B cell (primary cell): Measurements from ENCODE around the gene GZMM. TPM values are rescaled to one million over a fixed set of nuclear protein-coding genes. Genes with fewer than 3 reads are reported as not detected.

Experiments used
- ATAC-seq: fragments of 200-7000 bp; cut with Tn5 transposase; one replicate; pipeline ENCODE4 v1.10.0; 2021; ENCODE audit warnings: low read depth, mild to moderate bottlenecking, moderate number of reproducible peaks, moderate library complexity
- CTCF ChIA-PET: fragments of 350-600 bp; sonication (Branson Sonifier 250); formaldehyde crosslinking; loops from one replicate; lab custom pipeline; 2021; ENCODE audit warnings: antibody characterized with exemption, inconsistent platforms; lab: Charles Lee
- POLR2A ChIA-PET: fragments of 350-600 bp; sonication (Branson Sonifier 250); formaldehyde crosslinking; loops from one replicate; lab custom pipeline; 2021; ENCODE audit warnings: antibody characterized with exemption; lab: Charles Lee
- DNase-seq: peaks from one replicate; pipeline ENCODE4 v3.0.0; 2013
- H2AFZ ChIP-seq: 2 replicates; pipeline ENCODE4 v1.6.1; 2012; ENCODE audit warnings: mild to moderate bottlenecking, low read depth, low read length; ENCODE audit not compliant: insufficient read depth, poor library complexity, severe bottlenecking
- H3K27ac ChIP-seq, 2 donors: 1 replicate in 1 of 2; 2 replicates in 1 of 2; pipeline ENCODE4 v1.5.1; 2012 to 2013; ENCODE audit warnings: low read length in 2 of 2, mild to moderate bottlenecking in 2 of 2, moderate library complexity in 1 of 2
- H3K27me3 ChIP-seq, 4 experiments: fragments of 200-600 bp in 1 of 4; sonication (generic) in 1 of 4; replicated peaks in 1 of 4; 1 replicate in 2 of 4; 2 replicates in 2 of 4; pipeline versions ENCODE4 v1.6.1 to v1.7.0; 2013 to 2016; ENCODE audit warnings: low read length in 3 of 4, mild to moderate bottlenecking in 2 of 4, mixed read lengths in 1 of 4, moderate library complexity in 1 of 4; ENCODE audit not compliant: insufficient read depth in 4 of 4, control insufficient read depth in 3 of 4; ENCODE audit errors: control extremely low read depth in 1 of 4
- H3K36me3 ChIP-seq, 2 experiments: replicated peaks in 1 of 2; 1 replicate in 1 of 2; 2 replicates in 1 of 2; pipeline versions ENCODE4 v1.6.1 to v1.7.1; 2013; ENCODE audit warnings: low read length in 1 of 2; ENCODE audit not compliant: insufficient read depth in 2 of 2, control insufficient read depth in 1 of 2; ENCODE audit errors: control extremely low read depth in 1 of 2, extremely low read depth in 1 of 2
- H3K4me1 ChIP-seq, 2 donors: fragments of 200-600 bp in 1 of 2; sonication (generic) in 1 of 2; 1 replicate in 1 of 2; 2 replicates in 1 of 2; pipeline versions ENCODE4 v1.5.1 to v1.6.1; 2013 to 2017; ENCODE audit warnings: low read length in 2 of 2; ENCODE audit not compliant: control insufficient read depth in 2 of 2, insufficient read depth in 2 of 2
- H3K4me2 ChIP-seq: replicated peaks from 2 replicates; pipeline ENCODE3; 2012; ENCODE audit warnings: mild to moderate bottlenecking, low read depth, low read length; ENCODE audit not compliant: poor library complexity, severe bottlenecking
- H3K4me3 ChIP-seq, 5 experiments: fragments of 200-600 bp in 1 of 5; sonication (generic) in 1 of 5; 1 replicate in 3 of 5; 2 replicates in 2 of 5; pipeline versions ENCODE4 v1.5.1 to v1.7.0; 2011 to 2016; ENCODE audit warnings: low read length in 4 of 5, mild to moderate bottlenecking in 4 of 5, low read depth in 2 of 5, control low read depth in 1 of 5, moderate library complexity in 1 of 5; ENCODE audit not compliant: insufficient read depth in 1 of 5; ENCODE audit errors: control extremely low read depth in 1 of 5, extremely low read depth in 1 of 5
- H3K79me2 ChIP-seq: fragments of 200-600 bp; sonication (generic); one replicate; pipeline ENCODE4 v1.6.0; 2016; ENCODE audit warnings: low read length; ENCODE audit not compliant: control insufficient read depth, insufficient read depth
- H3K9ac ChIP-seq: fragments of 200-600 bp; sonication (generic); 2 replicates; pipeline ENCODE4 v1.6.1; 2017; ENCODE audit warnings: mild to moderate bottlenecking, low read length, moderate library complexity
- H3K9me3 ChIP-seq, 3 donors: one replicate each; pipeline versions ENCODE4 v1.6.1 to v1.7.1; 2013; ENCODE audit warnings: low read length in 2 of 3; ENCODE audit not compliant: control insufficient read depth in 2 of 3, insufficient read depth in 1 of 3; ENCODE audit errors: control extremely low read depth in 1 of 3
- H4K20me1 ChIP-seq: 2 replicates; pipeline ENCODE4 v1.6.0; 2012; ENCODE audit warnings: mild to moderate bottlenecking, low read length; ENCODE audit not compliant: insufficient read depth, control insufficient read depth, poor library complexity, severe bottlenecking
- H3K27ac Mint-ChIP-seq: one replicate; pipeline ENCODE4 v1.8.0; 2021; ENCODE audit warnings: mixed read lengths
- H3K27me3 Mint-ChIP-seq: one replicate; pipeline ENCODE4 v1.8.0; 2021; ENCODE audit warnings: mixed read lengths
- H3K4me1 Mint-ChIP-seq: one replicate; pipeline ENCODE4 v1.8.0; 2021; ENCODE audit warnings: mixed read lengths
- H3K4me3 Mint-ChIP-seq: one replicate; pipeline ENCODE4 v1.8.0; 2021; ENCODE audit warnings: mixed read lengths
- H3K9me3 Mint-ChIP-seq: one replicate; pipeline ENCODE4 v1.8.0; 2022; ENCODE audit warnings: mixed read lengths; ENCODE audit not compliant: insufficient read depth
- CTCF ChIP-seq: fragments of 200-600 bp; IDR thresholded peaks from one replicate; pipeline ENCODE4 v1.8.0; 2022; ENCODE audit warnings: antibody characterized with exemption, mild to moderate bottlenecking
- EZH2 ChIP-seq: IDR thresholded peaks from 2 replicates; pipeline ENCODE4 v1.6.1; 2012; ENCODE audit warnings: borderline replicate concordance, low read depth, mild to moderate bottlenecking, moderate library complexity, low read length; ENCODE audit not compliant: insufficient read depth, poor library complexity, severe bottlenecking
- WGBS: methylation state at CpG from one replicate; pipeline ENCODE4 v1.1.5; 2013; ENCODE audit warnings: missing lambda C conversion rate; ENCODE audit not compliant: insufficient coverage; 5-methylcytosine and 5-hydroxymethylcytosine counted together
- intact Hi-C: fragments of 100-400 bp; cut with micrococcal nuclease; formaldehyde crosslinking; loops from one replicate; pipeline ENCODE4 v1.10.0; 2022
- polyA plus RNA-seq: library from polyadenylated mRNA; depleted of rRNA; stranded (reverse); fragments of >200 nt; gene quantifications from 2 replicates; pipeline ENCODE4 v1.2.3, GENCODE V29; 2012
- total RNA-seq, 2 donors: library from RNA; stranded (reverse); fragments of 120-200 nt in 1 of 2; gene quantifications; 1 replicate in 1 of 2; 2 replicates in 1 of 2; pipeline versions ENCODE4 v1.2.3 to v1.2.4, GENCODE V29; 2013 to 2022

Gene GZMM
- total and polyA plus RNA-seq, 2 donors (not counting 1 experiment from before 2014, with no cell fraction given) = 2.1 TPM; not detected in 1

DNA sequence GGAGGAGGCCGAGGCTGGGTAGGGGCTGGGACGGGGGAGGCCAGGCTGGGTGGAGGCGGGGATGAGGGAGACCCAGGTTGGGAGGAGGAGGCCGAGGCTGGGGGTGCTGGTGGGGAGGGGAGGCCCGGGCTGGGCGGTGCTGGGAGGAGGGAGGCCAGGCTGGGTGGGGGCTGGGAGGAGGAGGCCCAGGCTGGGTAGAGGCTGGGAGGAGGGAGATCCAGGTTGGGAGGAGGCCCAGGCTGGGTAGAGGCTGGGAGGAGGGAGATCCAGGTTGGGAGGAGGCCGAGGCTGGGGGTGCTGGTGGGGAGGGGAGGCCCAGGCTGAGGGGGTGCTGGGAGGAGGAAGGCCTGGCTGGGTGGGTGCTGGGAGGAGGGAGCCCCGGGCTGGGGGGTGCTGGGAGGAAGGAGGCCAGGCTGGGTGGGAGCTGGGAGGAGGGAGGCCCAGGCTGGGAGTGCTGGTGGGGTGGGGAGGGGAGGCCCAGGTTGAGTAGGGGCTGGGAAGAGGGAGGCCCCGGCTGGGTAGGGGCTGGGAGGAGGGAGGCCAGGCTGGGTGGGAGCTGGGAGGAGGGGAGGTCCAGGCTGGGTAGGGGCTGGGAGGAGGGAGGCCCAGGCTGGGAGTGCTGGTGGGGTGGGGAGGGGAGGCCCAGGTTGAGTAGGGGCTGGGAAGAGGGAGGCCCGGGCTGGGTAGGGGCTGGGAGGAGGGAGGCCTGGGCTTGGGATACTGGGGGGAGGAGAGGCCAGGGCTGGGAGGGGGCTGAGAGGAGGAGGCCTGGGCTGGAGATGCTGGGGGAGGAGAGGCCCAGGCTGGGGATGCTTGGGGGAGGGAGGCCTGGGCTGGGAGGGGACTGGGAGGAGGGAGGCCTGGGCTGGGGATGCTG is 25.9 kb upstream of the GZMM start:
- H3K27me3 Mint-ChIP-seq = no peaks in the 10 kb centered on the region
- WGBS = 68% methylated on average over 9 of the region's 10 CpGs
- no peak overlapping the region for H3K9ac ChIP-seq
- H4K20me1 ChIP-seq = no peaks in the 10 kb centered on the region
- H3K79me2 ChIP-seq = peaks cover 3% of the 10 kb centered on the region
- no peaks in the 10 kb centered on the region for H3K4me1 ChIP-seq
- H3K4me2 ChIP-seq = no peak overlapping the region
- H3K36me3 ChIP-seq = peaks cover 0 to 4% of the 10 kb centered on the region in 2 experiments
- peaks cover 4% of the 10 kb centered on the region for H3K4me1 Mint-ChIP-seq
- ATAC-seq (no peak), DNase-seq (no peak)
- intact Hi-C loops = no loop called here
- no peaks in the 10 kb centered on the region for H3K27me3 ChIP-seq
- H3K4me3 Mint-ChIP-seq = no peak overlapping the region
- H3K27ac Mint-ChIP-seq = no peak overlapping the region
- H2AFZ ChIP-seq = no peak overlapping the region
- H3K9me3 ChIP-seq = peaks cover 0 to 12% (median 0%) of the 10 kb centered on the region in 3 donors
- ChIA-PET CTCF (interaction anchor here (0.8 to 1.4 kb wide), 3 partner anchors 7 to 14 kb away, joined by 3 to 4 read pairs (median 3); partner anchors contain the start of gene CDC34), POLR2A (interaction anchor here (0.6 to 0.7 kb wide), 2 partner anchors 541 to 1415 kb away, joined by 5 to 6 read pairs; no protein-coding TSS in a partner anchor)
- no peak overlapping the region for H3K27ac ChIP-seq
- no peak overlapping the region for H3K4me3 ChIP-seq
- TF ChIP-seq EZH2 = no peak
- no peak for TF ChIP-seq CTCF
- H3K9me3 Mint-ChIP-seq = no peaks in the 10 kb centered on the region
